Stimulated activated CD8-positive, alpha-beta memory T cell treated with anti-CD3 and anti-CD28 coated beads, Interleukin-7, amount 100 ng/mL, for 4 hours (primary cell): Measurements from ENCODE around the gene ZNF621.
"Not testable (repeated sequence)": the region's sequence is repeated elsewhere in the genome, so short reads cannot be mapped to it uniquely, and the experiment has no call there.

ENCODE experiments used
- DNase-seq, 2 donors: peaks; one replicate each; pipeline ENCODE4 v3.0.0-alpha.2; 2020; ENCODE audit warnings: low read depth in 2 of 2

ZNF621 gene

GRCh38 chr3:40534283-40534682 is 9.5 kb downstream of the ZNF621 start:
- no peak for DNase-seq

DNA sequence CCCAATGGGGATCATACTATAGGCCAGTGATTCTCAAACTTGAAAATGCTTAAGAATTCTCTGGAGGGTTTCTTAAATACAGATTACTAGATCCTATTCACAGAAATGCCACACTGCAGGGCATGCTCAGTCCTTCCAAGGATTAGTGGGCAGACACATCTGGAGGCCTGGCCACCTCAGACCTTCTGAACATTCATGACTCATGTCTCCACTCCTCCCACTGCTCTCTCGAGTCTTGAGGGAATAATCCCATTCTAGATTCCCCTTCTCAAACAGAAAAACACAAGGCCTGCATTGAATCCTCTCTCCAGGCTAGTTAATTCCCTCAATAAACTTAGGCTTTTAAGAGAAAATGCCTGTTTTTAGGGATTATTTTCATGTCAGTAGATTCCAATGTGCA is 22.1 kb downstream of the ZNF621 start:
- no peak for DNase-seq

DNA sequence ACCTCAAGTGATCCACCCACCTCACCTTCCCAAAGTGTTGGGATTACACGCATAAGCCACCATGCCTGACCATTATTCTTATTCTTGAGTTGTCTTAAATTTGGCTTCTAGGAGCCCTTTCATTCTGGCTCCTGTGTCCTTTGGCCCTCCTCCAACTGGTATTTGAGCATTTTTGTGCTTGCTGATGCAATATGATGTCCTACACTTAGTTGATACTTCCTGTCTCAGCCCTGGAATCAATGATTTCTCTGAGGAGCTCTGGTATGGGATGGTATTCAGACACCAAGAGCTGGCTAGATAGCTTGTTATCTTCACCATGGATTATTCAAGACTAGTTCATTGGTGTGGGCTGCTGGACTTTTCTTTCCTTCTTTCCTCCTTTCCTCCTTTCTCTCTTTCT is 25.4 kb downstream of the ZNF621 start:
- no peak for DNase-seq

DNA sequence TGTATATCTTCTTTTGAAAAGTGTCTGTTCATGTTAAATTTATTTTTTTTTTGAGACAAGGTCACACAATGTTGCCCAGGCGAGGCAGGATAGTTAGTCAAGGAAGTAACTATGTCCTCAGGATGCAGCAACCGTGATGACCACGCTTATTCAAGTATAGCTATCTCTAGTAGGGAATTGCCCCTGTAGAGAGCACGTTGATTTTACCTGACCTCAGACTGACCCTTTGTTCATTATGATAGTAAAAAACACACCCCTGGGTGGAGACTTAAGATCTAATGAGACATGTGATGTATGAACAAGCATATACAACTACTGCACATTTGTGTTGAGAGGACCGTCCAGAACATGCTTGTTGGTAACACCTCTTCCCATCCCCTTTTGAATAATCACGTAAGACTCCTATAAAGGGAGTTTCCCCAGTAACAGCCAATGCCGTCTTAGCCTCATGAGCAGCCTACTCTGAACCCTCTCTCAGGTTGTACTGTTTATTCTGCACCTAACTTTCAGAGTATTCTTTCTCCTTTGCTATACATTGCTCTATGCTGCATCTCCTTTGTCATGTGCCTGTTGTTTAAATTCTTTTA is 32.9 kb downstream of the ZNF621 start:
- DNase-seq: no peak

DNA sequence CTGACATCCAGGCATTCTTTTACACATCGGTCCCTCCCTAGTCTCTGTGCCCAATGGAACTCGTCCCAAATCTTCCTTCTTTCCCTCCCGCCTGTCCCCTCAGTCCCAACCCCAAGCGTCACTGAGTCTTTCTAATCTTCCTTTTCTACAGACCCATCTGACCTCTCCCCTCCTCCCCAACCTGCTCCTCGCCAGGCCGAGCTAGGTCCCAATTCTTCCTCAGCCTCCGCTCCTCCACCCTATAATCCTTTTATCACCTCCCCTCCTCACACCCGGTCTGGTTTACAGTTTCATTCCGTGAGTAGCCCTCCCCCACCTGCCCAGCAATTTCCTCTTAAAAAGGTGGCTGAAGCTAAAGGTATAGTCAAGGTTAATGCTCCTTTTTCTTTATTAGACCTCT is 37.7 kb downstream of the ZNF621 start:
- DNase-seq: not testable (repeated sequence)

DNA sequence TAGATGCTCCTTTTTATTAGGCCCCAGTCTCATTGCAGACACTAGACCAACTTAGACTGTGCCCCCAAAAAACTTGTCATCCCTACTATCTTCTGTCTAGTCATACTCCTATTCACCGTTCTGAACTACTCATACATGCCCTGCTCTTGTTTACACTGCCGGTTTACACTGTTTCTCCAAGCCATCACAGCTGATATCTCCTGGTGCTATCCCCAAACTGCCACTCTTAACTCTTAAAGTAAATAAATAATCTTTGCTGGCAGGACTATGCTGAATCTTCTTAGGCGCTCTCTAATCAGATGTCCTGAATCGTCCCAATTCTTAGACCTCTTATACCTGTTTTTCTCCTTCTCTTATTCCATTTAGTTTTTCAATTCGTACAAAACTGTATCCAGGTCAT is 40.9 kb downstream of the ZNF621 start:
- DNase-seq: not testable (repeated sequence)

DNA sequence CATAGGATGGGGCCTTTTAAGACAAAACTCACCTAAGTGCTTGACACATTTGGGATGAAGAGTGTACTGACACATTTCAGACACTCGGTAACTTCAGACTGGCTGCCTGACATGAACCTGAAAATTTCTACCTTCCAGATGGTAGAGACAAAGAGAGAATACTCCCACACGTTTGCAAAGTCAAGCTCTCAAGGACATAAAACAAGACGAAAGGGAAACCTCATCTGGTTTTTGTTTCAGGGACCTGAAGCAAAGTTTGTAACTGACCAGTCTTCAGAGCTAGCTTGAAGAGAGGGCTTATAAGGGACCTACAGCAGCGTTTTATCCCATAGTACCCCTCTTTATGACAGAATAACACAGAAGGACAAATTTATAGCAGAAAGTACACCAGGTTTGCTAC is 41.9 kb downstream of the ZNF621 start:
- DNase-seq: no peak

DNA sequence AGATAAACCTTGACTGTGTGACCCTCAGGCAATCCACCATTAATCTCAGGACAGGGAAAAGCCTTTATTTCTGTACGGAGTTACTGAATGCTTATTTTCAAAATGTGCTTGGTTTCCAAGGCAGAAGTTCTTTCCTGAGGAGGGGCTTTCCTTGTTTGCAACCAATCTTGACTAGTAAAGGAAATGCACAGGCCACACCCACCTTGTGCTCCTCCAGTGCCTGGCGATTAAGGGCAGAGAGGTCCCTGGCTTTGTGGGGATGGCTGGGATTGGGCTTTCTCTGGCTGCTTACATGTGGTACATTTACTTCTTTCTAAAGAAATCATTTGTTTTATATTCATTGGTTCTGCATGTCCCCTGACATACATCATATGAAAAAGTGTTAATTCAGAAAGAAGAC is 47.8 kb downstream of the ZNF621 start:
- no peak for DNase-seq

DNA sequence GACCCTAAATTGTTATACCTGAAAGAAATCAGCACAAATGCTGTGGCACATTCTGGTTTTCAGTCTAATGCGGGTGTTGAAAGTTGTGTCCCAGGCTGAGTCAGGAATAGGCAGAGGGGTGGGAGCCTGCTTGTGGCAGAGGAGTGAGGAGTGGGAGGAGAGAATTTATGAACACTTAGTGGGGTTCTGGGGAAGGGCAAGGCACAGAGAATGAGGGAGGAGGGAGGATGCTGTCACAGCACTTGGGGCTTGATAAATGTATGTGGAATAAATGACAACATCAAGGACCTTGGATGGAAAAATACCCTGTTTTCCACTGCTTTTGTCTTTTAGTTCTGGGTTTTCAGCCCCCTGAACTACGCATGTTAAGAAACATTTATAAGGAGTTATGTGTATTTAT is 49.3 kb downstream of the ZNF621 start:
- DNase-seq: no peak

- no peak for DNase-seq
Measured at GRCh38 chr3:40574661-40575060, 49.9 kb downstream of the ZNF621 start.

DNA sequence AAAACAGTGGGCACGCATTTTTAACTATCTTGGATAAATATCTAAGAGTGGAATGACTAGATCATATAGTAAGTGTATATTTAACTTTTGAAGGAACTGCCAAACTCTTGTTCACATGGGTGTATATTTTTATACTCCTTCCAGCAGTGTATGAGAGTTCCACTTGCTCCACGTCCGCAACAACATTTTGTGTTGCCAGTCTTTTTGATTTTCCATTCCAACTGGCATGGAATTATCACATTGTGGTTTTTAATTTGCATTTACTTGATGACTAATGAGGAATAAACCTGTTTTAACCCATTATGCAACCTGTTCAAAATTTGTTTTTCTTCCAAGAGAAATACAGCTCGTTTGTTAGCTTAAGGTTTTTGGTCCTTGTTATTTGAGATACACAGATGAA is 51.6 kb downstream of the ZNF621 start:
- DNase-seq: no peak

DNA sequence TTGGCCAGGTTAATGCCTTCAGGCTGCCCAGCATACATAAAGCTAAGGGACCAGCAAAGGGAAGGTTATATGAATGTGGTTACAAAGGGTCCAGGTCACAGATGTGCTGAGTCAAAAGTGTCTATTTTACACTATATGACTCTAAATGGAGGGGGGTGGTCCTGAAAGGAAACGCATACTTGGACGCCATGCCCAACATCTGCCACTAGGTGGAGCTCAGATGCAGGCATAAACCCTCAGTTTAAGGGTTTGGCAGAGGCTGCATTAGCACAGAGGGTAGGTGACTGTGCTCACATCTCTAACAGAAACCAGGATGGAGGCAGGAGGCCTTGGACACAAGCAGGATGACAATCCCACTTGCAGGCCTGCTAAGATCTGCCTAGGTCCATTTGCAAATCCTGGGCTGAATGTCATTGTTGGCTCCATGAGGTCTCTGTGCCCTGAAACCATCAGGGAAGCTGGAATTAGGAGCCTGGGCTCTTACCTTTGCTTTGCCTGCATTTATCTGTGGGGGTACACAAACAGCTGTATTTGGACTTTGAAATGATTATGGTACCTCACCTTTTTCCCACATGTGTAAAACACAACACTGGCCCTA is 55.8 kb downstream of the ZNF621 start:
- DNase-seq: peak; percentile 27 to 29

GRCh38 chr3:40581166-40581565 is 56.4 kb downstream of the ZNF621 start:
- DNase-seq: no peak

DNA sequence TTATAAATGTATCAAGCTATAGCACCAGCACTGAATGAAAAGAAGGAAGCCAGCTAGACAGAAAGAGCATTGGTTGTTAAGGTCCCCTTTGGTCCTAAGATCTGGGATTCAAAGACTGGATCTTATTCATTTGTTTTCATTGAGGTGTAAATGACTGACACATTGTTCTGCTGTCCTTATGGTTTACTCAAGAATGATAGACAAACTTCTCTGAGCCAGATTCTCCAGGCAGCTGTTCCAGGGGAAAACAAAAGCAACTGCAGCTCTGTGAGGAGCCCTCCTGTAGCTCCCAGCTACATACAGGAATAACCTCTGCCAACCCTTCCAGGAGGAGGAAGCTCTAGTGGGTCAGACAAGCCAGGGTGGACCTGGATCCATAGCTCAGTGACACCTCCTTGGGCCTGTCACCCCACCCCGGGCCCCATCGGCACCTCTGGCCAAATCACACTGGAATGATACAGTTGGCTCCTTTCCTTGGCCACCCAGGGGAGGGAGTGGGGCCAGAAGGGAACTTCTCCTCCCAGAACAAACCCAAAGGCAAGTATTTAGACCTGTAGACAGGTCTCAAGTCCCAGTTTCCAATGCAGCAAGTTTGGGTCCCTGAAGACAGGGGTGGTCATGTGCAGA is 57.8 kb downstream of the ZNF621 start:
- DNase-seq: no peak

DNA sequence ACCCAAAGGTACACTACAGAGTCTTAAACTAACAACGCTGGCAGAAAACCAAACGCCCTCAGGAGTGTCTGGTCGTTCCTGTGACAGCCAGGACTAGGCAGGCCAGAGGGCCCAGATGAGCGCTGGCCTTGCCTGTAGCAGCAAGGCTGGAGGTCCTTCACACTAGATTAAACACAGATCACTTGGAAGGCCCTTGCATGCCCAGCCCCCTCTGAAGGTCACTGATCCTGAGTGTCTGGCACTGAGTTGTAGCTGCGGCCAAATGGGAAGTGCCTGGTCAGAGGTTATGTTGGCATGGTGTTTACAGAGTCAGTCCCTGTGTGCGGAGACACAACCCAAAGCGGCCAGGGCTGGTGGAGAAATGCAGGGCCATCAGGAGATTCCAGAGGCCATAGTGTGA is 58.9 kb downstream of the ZNF621 start:
- DNase-seq: no peak

- peak; percentile 13 to 50 for DNase-seq
Measured at GRCh38 chr3:40584625-40585189, 59.9 kb downstream of the ZNF621 start.

DNA sequence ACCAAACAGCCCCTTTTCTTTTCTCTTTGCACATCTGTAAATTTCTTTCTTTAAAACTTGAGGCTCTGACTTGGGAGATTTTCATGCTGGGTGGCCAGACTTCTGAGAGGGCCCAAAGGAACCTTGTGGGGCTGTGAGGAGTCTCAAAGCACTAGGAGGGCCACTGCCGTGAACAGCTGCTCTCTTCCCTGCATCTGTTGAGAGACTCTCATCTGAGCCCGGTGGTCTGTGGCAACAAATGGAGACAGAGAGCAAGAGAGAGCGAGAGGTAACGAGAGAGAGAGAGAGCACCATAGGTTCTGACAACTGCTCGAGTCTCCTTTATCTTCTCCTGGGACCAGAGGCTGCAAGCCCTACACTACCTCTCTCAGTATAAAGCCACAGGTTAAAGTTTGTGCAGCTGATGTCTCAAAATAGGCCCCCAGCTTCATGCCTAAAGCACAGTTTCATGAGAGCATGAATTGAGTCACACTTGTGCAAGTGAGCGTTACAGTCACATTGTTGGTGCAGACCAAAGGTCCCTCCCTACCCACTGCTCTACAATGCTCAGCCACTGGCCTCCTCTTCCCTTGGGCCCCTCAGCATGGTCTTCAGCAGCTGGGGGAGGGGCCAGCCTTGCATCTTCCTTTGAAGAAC is 60.7 kb downstream of the ZNF621 start:
- no peak for DNase-seq

GRCh38 chr3:40586901-40587300 is 62.1 kb downstream of the ZNF621 start:
- DNase-seq: no peak

DNA sequence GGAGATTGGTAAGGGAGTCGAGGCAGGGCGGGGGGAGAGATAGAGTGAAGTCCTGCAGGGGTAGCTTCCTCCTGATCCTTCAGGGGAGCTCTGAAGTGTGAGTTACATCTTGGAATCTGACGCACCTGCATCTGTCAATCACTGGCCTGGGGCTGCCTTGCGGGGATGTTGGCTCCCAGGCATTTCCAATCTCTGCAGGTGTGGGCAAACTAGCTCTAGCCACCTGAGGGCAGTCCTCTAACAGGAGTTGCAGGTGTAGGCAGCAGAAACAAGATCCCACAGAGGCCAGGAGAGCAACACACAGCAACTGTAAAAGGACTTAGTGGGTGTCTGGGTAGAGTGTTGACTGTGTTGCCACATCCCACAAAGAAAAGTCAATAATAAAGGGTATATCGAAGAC is 63.6 kb downstream of the ZNF621 start:
- DNase-seq: no peak
